Hepatocyte (in vitro differentiated cells): ENCODE measurements around the gene WIZ.

Experiments used
- CTCF ChIP-seq: fragments of 200-600 bp; sonication (generic); IDR thresholded peaks from 2 replicates; pipeline ENCODE4 v1.5.1; 2016; ENCODE audit warnings: antibody characterized with exemption, mild to moderate bottlenecking; ENCODE audit not compliant: poor library complexity
- EZH2 ChIP-seq: fragments of 200-600 bp; sonication (generic); IDR thresholded peaks from 2 replicates; pipeline ENCODE4 v1.6.1; 2016; ENCODE audit warnings: antibody characterized with exemption, mild to moderate bottlenecking, borderline replicate concordance

DNA sequence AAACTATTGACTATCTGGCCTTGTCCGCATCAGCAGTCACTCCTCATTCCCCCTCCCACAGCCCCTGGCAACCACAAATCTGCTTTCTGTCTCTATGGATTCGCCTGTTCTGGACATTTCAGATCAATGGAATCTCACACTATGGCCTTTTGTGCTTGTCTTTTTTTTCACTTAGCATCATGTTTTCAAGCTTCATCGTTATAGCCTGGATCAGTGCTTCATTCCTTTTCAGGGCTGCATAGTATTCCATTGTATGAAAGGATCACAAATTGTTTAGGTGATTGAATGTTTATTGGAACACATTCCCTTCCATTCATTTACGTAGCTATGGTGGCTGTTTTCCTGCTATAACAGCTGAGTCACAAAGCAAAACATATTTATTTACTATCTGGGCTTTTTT lies 37.3 kb upstream of the WIZ start:
- TF ChIP-seq CTCF (no peak), EZH2 (no peak)
